PC-9 (cell line): ENCODE measurements around the gene UHRF2. TPM values are rescaled to one million over a fixed set of nuclear protein-coding genes. Genes with fewer than 3 reads are reported as not detected.
A peak's percentile ranks its signal among the peaks of the same experiment; 100 is the strongest.
"Not testable (repeated sequence)": the region's sequence is repeated elsewhere in the genome, so short reads cannot be mapped to it uniquely, and the experiment has no call there.

Experiments
- BruUV-seq: library from RNA; stranded (reverse); fragments of 400-500 nt; replicated peaks from 2 replicates; lab custom pipeline; 2021; lab: Mats Ljungman, UMichigan
- CTCF ChIA-PET: fragments of 300-600 bp; sonication (Branson Sonifier 250); formaldehyde crosslinking; loops from one replicate; lab custom pipeline; 2022; ENCODE audit warnings: antibody characterized with exemption; lab: Charles Lee
- POLR2A ChIA-PET: fragments of 300-600 bp; sonication (Branson Sonifier 250); formaldehyde crosslinking; loops from one replicate; lab custom pipeline; 2022; ENCODE audit warnings: antibody characterized with exemption; ENCODE audit not compliant: unreplicated experiment; lab: Charles Lee
- DNase-seq, 2 experiments: peaks; one replicate each; pipeline versions ENCODE4 v3.0.0 to v3.0.0-alpha.2; 2015 to 2022; ENCODE audit warnings: mixed read lengths in 1 of 2
- H2AFZ ChIP-seq: fragments of 200-600 bp; sonication (generic); 2 replicates; pipeline ENCODE4 v1.8.1; 2017; ENCODE audit warnings: antibody characterized with exemption
- H3F3A ChIP-seq: fragments of 200-600 bp; sonication (generic); 2 replicates; pipeline ENCODE4 v1.8.1; 2017; ENCODE audit warnings: antibody characterized with exemption, mild to moderate bottlenecking, low read depth; ENCODE audit not compliant: insufficient read depth
- H3K27ac ChIP-seq: fragments of 200-600 bp; sonication (generic); 2 replicates; pipeline ENCODE4 v1.6.1; 2016; ENCODE audit warnings: mixed run types
- H3K27me3 ChIP-seq: fragments of 200-600 bp; sonication (generic); 2 replicates; pipeline ENCODE4 v1.6.1; 2016; ENCODE audit warnings: low read depth, mixed run types; ENCODE audit not compliant: insufficient read depth
- H3K36me3 ChIP-seq: fragments of 200-600 bp; sonication (generic); 2 replicates; pipeline ENCODE4 v1.6.1; 2016; ENCODE audit warnings: low read depth, mixed run types
- H3K4me1 ChIP-seq: fragments of 200-600 bp; sonication (generic); replicated peaks from 2 replicates; pipeline ENCODE4 v1.6.1; 2016; ENCODE audit warnings: mixed run types; ENCODE audit not compliant: insufficient read depth
- H3K4me2 ChIP-seq: fragments of 200-600 bp; sonication (generic); 2 replicates; pipeline ENCODE4 v1.6.1; 2017; ENCODE audit warnings: mixed run types
- H3K4me3 ChIP-seq: fragments of 200-600 bp; sonication (generic); 2 replicates; pipeline ENCODE4 v1.6.1; 2016; ENCODE audit warnings: mixed run types
- H3K79me2 ChIP-seq: fragments of 200-600 bp; sonication (generic); 2 replicates; pipeline ENCODE4 v1.6.1; 2017; ENCODE audit warnings: low read depth, mixed run types
- H3K9me2 ChIP-seq: fragments of 200-600 bp; sonication (generic); 2 replicates; pipeline ENCODE4 v1.8.1; 2017; ENCODE audit warnings: mild to moderate bottlenecking; ENCODE audit not compliant: insufficient read depth
- H3K9me3 ChIP-seq: fragments of 200-600 bp; sonication (generic); 2 replicates; pipeline ENCODE4 v1.8.1; 2016; ENCODE audit warnings: low read depth; ENCODE audit not compliant: insufficient read depth
- H4K20me1 ChIP-seq: fragments of 200-600 bp; sonication (generic); 2 replicates; pipeline ENCODE4 v1.8.1; 2017; ENCODE audit not compliant: insufficient read depth
- CTCF ChIP-seq: fragments of 200-600 bp; sonication (generic); conservative IDR thresholded peaks from 2 replicates; pipeline ENCODE4 v1.6.1; 2017; ENCODE audit warnings: mixed run types, antibody characterized with exemption, mild to moderate bottlenecking, moderate library complexity
- EZH2 ChIP-seq: fragments of 200-600 bp; sonication (generic); IDR thresholded peaks from 2 replicates; pipeline ENCODE4 v1.8.0; 2017; ENCODE audit warnings: antibody characterized with exemption, low read depth
- intact Hi-C: fragments of 100-400 bp; cut with micrococcal nuclease; formaldehyde crosslinking; loops from one replicate; pipeline ENCODE4 v1.10.0; 2022; ENCODE audit not compliant: unreplicated experiment
- total RNA-seq: library from RNA; stranded (reverse); gene quantifications from 2 replicates; pipeline ENCODE4 v1.2.3, GENCODE V29; 2021

The UHRF2 gene
- total RNA-seq, 1 experiment from 2014 or later = 40.9 TPM

GRCh38 chr9:6449645-6450044 is 36.6 kb downstream of the UHRF2 start:
- no peaks in the 10 kb centered on the region for H4K20me1 ChIP-seq
- no peak for DNase-seq
- H3K9me3 ChIP-seq = no peaks in the 10 kb centered on the region
- no peaks in the 10 kb centered on the region for H3K27me3 ChIP-seq
- TF ChIP-seq EZH2 = no peak
- TF ChIP-seq CTCF = no peak
- no TSS peak for BruUV-seq
- POLR2A ChIA-PET = no interaction called here
- intact Hi-C loops = no loop called here
- 0 out of 2 replicates have a peak overlapping the region, but pooled peaks have one; percentile 12 for H3K27ac ChIP-seq
- H3K36me3 ChIP-seq = no peaks in the 10 kb centered on the region
- no peak overlapping the region for H3K4me2 ChIP-seq
- CTCF ChIA-PET = no interaction called here
- H3K79me2 ChIP-seq = peaks cover 67% of the 10 kb centered on the region
- H3F3A ChIP-seq = 0 out of 2 replicates have a peak, but pooled peaks cover 4% of the 10 kb centered on the region
- no peak overlapping the region for H2AFZ ChIP-seq
- no peaks in the 10 kb centered on the region for H3K4me1 ChIP-seq
- no peaks in the 10 kb centered on the region for H3K9me2 ChIP-seq
- no peak overlapping the region for H3K4me3 ChIP-seq

- H3K36me3 ChIP-seq = no peaks in the 10 kb centered on the region
- intact Hi-C loops = no loop called here
- DNase-seq = no peak
- BruUV-seq = no TSS peak
- H3K27ac ChIP-seq = no peak overlapping the region
- H3K27me3 ChIP-seq = no peaks in the 10 kb centered on the region
- TF ChIP-seq CTCF (no peak), EZH2 (no peak)
- no peak overlapping the region for H2AFZ ChIP-seq
- H3K4me3 ChIP-seq = no peak overlapping the region
- ChIA-PET CTCF (no interaction called here), POLR2A (no interaction called here)
- H3K79me2 ChIP-seq = peaks cover 71% of the 10 kb centered on the region
- 0 out of 2 replicates have a peak, but pooled peaks cover 4% of the 10 kb centered on the region for H3F3A ChIP-seq
- H3K9me2 ChIP-seq = no peaks in the 10 kb centered on the region
- H3K4me1 ChIP-seq = no peaks in the 10 kb centered on the region
- H3K9me3 ChIP-seq = no peaks in the 10 kb centered on the region
- H4K20me1 ChIP-seq = no peaks in the 10 kb centered on the region
- no peak overlapping the region for H3K4me2 ChIP-seq
Observed at GRCh38 chr9:6450641-6451375, 37.8 kb downstream of the UHRF2 start.

GRCh38 chr9:6455292-6455691 is 42.3 kb downstream of the UHRF2 start:
- H3K4me3 ChIP-seq, H3K4me1 ChIP-seq, H3K4me2 ChIP-seq, H3K27ac ChIP-seq, H3K27me3 ChIP-seq, H3K9me3 ChIP-seq, H4K20me1 ChIP-seq, BruUV-seq, DNase-seq, intact Hi-C loops, H3K9me2 ChIP-seq, H2AFZ ChIP-seq, POLR2A ChIA-PET, H3F3A ChIP-seq, H3K36me3 ChIP-seq, CTCF ChIA-PET: not testable (repeated sequence)
- H3K79me2 ChIP-seq = peaks cover 81% of the 10 kb centered on the region

- H3K27me3 ChIP-seq, H3K4me2 ChIP-seq, H3K27ac ChIP-seq, BruUV-seq, H3K9me2 ChIP-seq, H3F3A ChIP-seq, POLR2A ChIA-PET, H3K36me3 ChIP-seq, H3K4me1 ChIP-seq, intact Hi-C loops, H3K9me3 ChIP-seq, CTCF ChIA-PET, H3K4me3 ChIP-seq, DNase-seq, H4K20me1 ChIP-seq, H2AFZ ChIP-seq: not testable (repeated sequence)
- H3K79me2 ChIP-seq = peaks cover 47% of the 10 kb centered on the region
Observed at GRCh38 chr9:6458704-6459103, 45.7 kb downstream of the UHRF2 start.
